HepG2 (cell line): ENCODE results near the gene HSPA1L. TPM values are rescaled to one million over a fixed set of nuclear protein-coding genes. Genes with fewer than 3 reads are reported as not detected.

Experiments used
- ARID2 ChIP-seq: sonication (generic); formaldehyde crosslinking; IDR thresholded peaks from 2 replicates; pipeline ENCODE4 v1.8.1; 2022; ENCODE audit warnings: mild to moderate bottlenecking, missing genetic modification reagents, borderline replicate concordance
- FIP1L1 ChIP-seq: fragments of 200-400 bp; formaldehyde crosslinking; IDR thresholded peaks from 2 replicates; pipeline ENCODE4 v1.6.1; 2018; ENCODE audit warnings: low read depth, mild to moderate bottlenecking, low read length, moderate library complexity, borderline replicate concordance; ENCODE audit not compliant: insufficient read depth
- GLI4 ChIP-seq: sonication (generic); formaldehyde crosslinking; IDR thresholded peaks from 2 replicates; pipeline ENCODE4 v1.5.1; 2020; ENCODE audit warnings: missing genetic modification reagents, mild to moderate bottlenecking, moderate library complexity, borderline replicate concordance
- HNRNPK ChIP-seq: fragments of 200-400 bp; formaldehyde crosslinking; IDR thresholded peaks from 2 replicates; pipeline ENCODE4 v1.6.1; 2018; ENCODE audit warnings: low read length, low read depth, moderate library complexity, mild to moderate bottlenecking; ENCODE audit not compliant: poor library complexity, severe bottlenecking
- RBM39 ChIP-seq: fragments of 200-400 bp; formaldehyde crosslinking; IDR thresholded peaks from one replicate; pipeline ENCODE4 v1.6.1; 2018; ENCODE audit warnings: antibody characterized with exemption, mild to moderate bottlenecking, low read depth, low read length; ENCODE audit not compliant: poor library complexity, severe bottlenecking
- RFX3 ChIP-seq: IDR thresholded peaks from 2 replicates; pipeline ENCODE4 v1.6.1; 2016; ENCODE audit warnings: missing biosample characterization, missing genetic modification reagents
- RFXANK ChIP-seq: IDR thresholded peaks from 2 replicates; pipeline ENCODE4 v1.6.1; 2016
- SALL1 ChIP-seq: sonication (generic); formaldehyde crosslinking; IDR thresholded peaks from 2 replicates; pipeline ENCODE4 v1.8.0; 2022; ENCODE audit warnings: mild to moderate bottlenecking, missing genetic modification reagents
- SIN3A ChIP-seq: IDR thresholded peaks from 2 replicates; pipeline ENCODE4 v1.6.1; 2011; ENCODE audit warnings: low read depth, mild to moderate bottlenecking, control low read depth, low read length, borderline replicate concordance
- TSC22D2 ChIP-seq: sonication (generic); formaldehyde crosslinking; IDR thresholded peaks from 2 replicates; pipeline ENCODE4 v1.5.1; 2020; ENCODE audit warnings: missing genetic modification reagents, mild to moderate bottlenecking, borderline replicate concordance
- YY1 ChIP-seq: IDR thresholded peaks from 2 replicates; pipeline ENCODE4 v1.6.1; 2011; ENCODE audit warnings: low read length, low read depth, moderate library complexity, mild to moderate bottlenecking; ENCODE audit not compliant: insufficient read depth, insufficient replicate concordance
- ZFX ChIP-seq: sonication (generic); formaldehyde crosslinking; IDR thresholded peaks from 2 replicates; pipeline ENCODE4 v1.4.0; 2020; ENCODE audit warnings: mild to moderate bottlenecking, low read depth, missing genetic modification reagents, moderate library complexity
- ZFY ChIP-seq: sonication (generic); formaldehyde crosslinking; IDR thresholded peaks from 2 replicates; pipeline ENCODE4 v1.4.0; 2020; ENCODE audit warnings: missing genetic modification reagents
- ZFYVE20 ChIP-seq: sonication (generic); formaldehyde crosslinking; IDR thresholded peaks from 2 replicates; pipeline ENCODE4 v1.8.0; 2023; ENCODE audit warnings: low read depth, mild to moderate bottlenecking, moderate library complexity, missing genetic modification reagents, borderline replicate concordance
- ZNF234 ChIP-seq: sonication (generic); formaldehyde crosslinking; conservative IDR thresholded peaks from 2 replicates; pipeline ENCODE4 v1.5.1; 2020; ENCODE audit warnings: mild to moderate bottlenecking, missing genetic modification reagents
- ZNF274 ChIP-seq: sonication (generic); formaldehyde crosslinking; IDR thresholded peaks from 2 replicates; pipeline ENCODE4 v1.5.1; 2020; ENCODE audit warnings: mild to moderate bottlenecking, missing genetic modification reagents
- ZNF383 ChIP-seq: sonication (generic); formaldehyde crosslinking; IDR thresholded peaks from 2 replicates; pipeline ENCODE4 v1.4.0; 2020; ENCODE audit warnings: missing genetic modification reagents, mild to moderate bottlenecking, borderline replicate concordance
- ZNF564 ChIP-seq: sonication (generic); formaldehyde crosslinking; IDR thresholded peaks from 2 replicates; pipeline ENCODE4 v1.8.1; 2023; ENCODE audit warnings: mild to moderate bottlenecking, missing genetic modification reagents
- ZNF572 ChIP-seq: sonication (generic); formaldehyde crosslinking; IDR thresholded peaks from 2 replicates; pipeline ENCODE4 v1.5.1; 2020; ENCODE audit warnings: mild to moderate bottlenecking, missing genetic modification reagents
- ZNF7 ChIP-seq: IDR thresholded peaks from 2 replicates; pipeline ENCODE4 v1.6.1; 2016; ENCODE audit warnings: missing biosample characterization, missing genetic modification reagents
- polyA plus RNA-seq, 8 experiments: library from polyadenylated mRNA; depleted of rRNA in 3 of 8; stranded (reverse) in 7 of 8; unstranded in 1 of 8; fragments of >200 nt; fragmentation: Illumina TruSeq in 4 of 8; extraction: Trizol in 4 of 8; gene quantifications; 2 replicates each; pipeline versions ENCODE4 v1.2.1 to v1.2.3, GENCODE V29; 2011 to 2016; ENCODE audit warnings: low read depth in 4 of 8, missing spikeins in 1 of 8, mixed read lengths in 1 of 8; ENCODE audit not compliant: insufficient read depth in 1 of 8
- total RNA-seq, 5 experiments: library from RNA; depleted of rRNA; stranded (reverse); fragments of >200 nt; fragmentation: Illumina TruSeq; extraction: Trizol; gene quantifications; 2 replicates each; pipeline ENCODE4 v1.2.3, GENCODE V29; 2016; ENCODE audit warnings: low read depth in 1 of 5
- TF ChIP-seq, protein P1 (sequence below): sonication (generic); formaldehyde crosslinking; IDR thresholded peaks from 2 replicates; pipeline ENCODE4 v1.4.0; 2020; ENCODE audit warnings: missing genetic modification reagents
- TF ChIP-seq, protein P2 (sequence below): sonication (generic); formaldehyde crosslinking; IDR thresholded peaks from 2 replicates; pipeline ENCODE4 v1.8.1; 2023; ENCODE audit warnings: mild to moderate bottlenecking, missing genetic modification reagents, borderline replicate concordance
- TF ChIP-seq, protein P3 (sequence below): sonication (generic); formaldehyde crosslinking; IDR thresholded peaks from 2 replicates; pipeline ENCODE4 v1.4.0; 2020; ENCODE audit warnings: mild to moderate bottlenecking, missing genetic modification reagents

HSPA1L gene
- total and polyA plus RNA-seq, 2 of the 13 experiments (the other 11 are each of a cell fraction or from before 2014, with no cell fraction given): 0.55 to 1.0 TPM

DNA sequence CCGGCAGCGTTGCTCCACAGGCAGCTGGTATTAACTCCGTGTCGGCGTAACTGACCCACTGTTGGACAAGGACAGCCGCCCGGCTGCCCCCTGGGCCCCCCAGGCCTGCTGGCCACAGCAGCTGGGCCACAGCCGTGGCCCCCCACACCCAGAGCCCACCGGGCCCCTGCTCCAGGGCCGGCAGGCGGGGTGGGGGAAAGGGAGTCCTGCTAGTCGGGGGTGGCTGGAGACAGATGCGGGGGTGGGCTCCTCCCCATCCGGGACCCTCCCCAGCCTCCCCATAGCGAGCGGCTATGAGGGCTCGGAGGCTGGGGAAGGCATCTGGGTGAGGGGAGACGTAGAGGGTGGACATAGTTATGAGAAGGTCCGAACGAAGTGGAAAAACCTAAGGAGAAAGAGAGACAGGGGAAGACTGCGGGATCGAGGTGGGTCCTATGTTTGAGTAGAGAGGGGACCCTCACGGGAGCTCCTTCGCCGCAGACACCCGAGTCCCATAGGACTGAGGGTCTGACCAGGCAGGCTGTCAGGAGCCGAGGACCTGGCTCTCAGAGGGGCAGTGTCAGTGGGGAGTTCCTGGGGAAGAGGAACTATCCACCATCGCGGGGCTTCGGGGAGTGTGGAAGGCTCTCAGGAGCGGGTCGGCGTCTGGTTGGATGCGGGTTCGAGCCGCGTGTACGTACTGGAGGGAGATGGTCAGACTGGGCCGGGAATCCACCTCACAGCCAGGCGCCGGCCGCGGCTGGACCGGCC is 20.0 kb downstream of the HSPA1L start (continued):
- TF ChIP-seq ZFX (CRISPR knock-in tag): 0 out of 2 replicates have a peak, but pooled peaks have one; percentile 32
- TF ChIP-seq ZNF383: peak; percentile 81; the same call in 1 of the 2 replicates
- no peak for TF ChIP-seq ZNF7
- TF ChIP-seq ZFYVE20 (CRISPR knock-in tag): no peak
- peak; percentile 67 for TF ChIP-seq HNRNPK
- TF ChIP-seq ZNF564 (CRISPR knock-in tag): peak; percentile 64; the same call in 1 of the 2 replicates
- no peak for TF ChIP-seq ARID2 (CRISPR knock-in tag)
- no peak for TF ChIP-seq RFXANK (CRISPR knock-in tag)
- no peak for TF ChIP-seq ZNF234
- TF ChIP-seq RBM39: peak; percentile 61
- TF ChIP-seq, protein P1, sequence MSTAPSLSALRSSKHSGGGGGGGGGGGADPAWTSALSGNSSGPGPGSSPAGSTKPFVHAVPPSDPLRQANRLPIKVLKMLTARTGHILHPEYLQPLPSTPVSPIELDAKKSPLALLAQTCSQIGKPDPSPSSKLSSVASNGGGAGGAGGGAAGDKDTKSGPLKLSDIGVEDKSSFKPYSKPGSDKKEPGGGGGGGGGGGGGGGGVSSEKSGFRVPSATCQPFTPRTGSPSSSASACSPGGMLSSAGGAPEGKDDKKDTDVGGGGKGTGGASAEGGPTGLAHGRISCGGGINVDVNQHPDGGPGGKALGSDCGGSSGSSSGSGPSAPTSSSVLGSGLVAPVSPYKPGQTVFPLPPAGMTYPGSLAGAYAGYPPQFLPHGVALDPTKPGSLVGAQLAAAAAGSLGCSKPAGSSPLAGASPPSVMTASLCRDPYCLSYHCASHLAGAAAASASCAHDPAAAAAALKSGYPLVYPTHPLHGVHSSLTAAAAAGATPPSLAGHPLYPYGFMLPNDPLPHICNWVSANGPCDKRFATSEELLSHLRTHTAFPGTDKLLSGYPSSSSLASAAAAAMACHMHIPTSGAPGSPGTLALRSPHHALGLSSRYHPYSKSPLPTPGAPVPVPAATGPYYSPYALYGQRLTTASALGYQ (CRISPR knock-in tag): no peak
- no peak for TF ChIP-seq ZNF572 (CRISPR knock-in tag)
- no peak; the same call in 1 of the 2 replicates for TF ChIP-seq ZNF274
- TF ChIP-seq, protein P2, sequence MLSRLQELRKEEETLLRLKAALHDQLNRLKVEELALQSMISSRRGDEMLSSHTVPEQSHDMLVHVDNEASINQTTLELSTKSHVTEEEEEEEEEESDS (CRISPR knock-in tag): no peak
- TF ChIP-seq TSC22D2: 0 out of 2 replicates have a peak, but pooled peaks have one; percentile 23
- no peak for TF ChIP-seq RFX3
- no peak for TF ChIP-seq SIN3A
- no peak for TF ChIP-seq FIP1L1
- no peak for TF ChIP-seq SALL1 (CRISPR knock-in tag)
- TF ChIP-seq ZFY (CRISPR knock-in tag): no peak
- TF ChIP-seq, protein P3, sequence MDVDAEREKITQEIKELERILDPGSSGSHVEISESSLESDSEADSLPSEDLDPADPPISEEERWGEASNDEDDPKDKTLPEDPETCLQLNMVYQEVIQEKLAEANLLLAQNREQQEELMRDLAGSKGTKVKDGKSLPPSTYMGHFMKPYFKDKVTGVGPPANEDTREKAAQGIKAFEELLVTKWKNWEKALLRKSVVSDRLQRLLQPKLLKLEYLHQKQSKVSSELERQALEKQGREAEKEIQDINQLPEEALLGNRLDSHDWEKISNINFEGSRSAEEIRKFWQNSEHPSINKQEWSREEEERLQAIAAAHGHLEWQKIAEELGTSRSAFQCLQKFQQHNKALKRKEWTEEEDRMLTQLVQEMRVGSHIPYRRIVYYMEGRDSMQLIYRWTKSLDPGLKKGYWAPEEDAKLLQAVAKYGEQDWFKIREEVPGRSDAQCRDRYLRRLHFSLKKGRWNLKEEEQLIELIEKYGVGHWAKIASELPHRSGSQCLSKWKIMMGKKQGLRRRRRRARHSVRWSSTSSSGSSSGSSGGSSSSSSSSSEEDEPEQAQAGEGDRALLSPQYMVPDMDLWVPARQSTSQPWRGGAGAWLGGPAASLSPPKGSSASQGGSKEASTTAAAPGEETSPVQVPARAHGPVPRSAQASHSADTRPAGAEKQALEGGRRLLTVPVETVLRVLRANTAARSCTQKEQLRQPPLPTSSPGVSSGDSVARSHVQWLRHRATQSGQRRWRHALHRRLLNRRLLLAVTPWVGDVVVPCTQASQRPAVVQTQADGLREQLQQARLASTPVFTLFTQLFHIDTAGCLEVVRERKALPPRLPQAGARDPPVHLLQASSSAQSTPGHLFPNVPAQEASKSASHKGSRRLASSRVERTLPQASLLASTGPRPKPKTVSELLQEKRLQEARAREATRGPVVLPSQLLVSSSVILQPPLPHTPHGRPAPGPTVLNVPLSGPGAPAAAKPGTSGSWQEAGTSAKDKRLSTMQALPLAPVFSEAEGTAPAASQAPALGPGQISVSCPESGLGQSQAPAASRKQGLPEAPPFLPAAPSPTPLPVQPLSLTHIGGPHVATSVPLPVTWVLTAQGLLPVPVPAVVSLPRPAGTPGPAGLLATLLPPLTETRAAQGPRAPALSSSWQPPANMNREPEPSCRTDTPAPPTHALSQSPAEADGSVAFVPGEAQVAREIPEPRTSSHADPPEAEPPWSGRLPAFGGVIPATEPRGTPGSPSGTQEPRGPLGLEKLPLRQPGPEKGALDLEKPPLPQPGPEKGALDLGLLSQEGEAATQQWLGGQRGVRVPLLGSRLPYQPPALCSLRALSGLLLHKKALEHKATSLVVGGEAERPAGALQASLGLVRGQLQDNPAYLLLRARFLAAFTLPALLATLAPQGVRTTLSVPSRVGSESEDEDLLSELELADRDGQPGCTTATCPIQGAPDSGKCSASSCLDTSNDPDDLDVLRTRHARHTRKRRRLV (CRISPR knock-in tag): no peak; the same call in 1 of the 2 replicates
- no peak for TF ChIP-seq YY1
- TF ChIP-seq GLI4 (CRISPR knock-in tag): peak; percentile 50
